PC-3 (cell line): Measurements from ENCODE around the gene ROMO1. TPM values are rescaled to one million over a fixed set of nuclear protein-coding genes. Genes with fewer than 3 reads are reported as not detected.

ENCODE experiments used
- total RNA-seq: library from RNA; depleted of rRNA; stranded (reverse); fragments of >200 nt; gene quantifications from 2 replicates; pipeline ENCODE4 v1.2.3, GENCODE V29; 2014; rRNA removed

The ROMO1 gene
- total RNA-seq, 1 experiment from 2014 or later: 530 TPM

Other genes starting within 250 kb of the ROMO1 start
- 52.5 and 75.0 TPM in 2 replicates for gene CEP250, start 243.8 kb upstream of the ROMO1 start, total RNA-seq
- gene C20orf173, start 169.8 kb upstream of the ROMO1 start, total RNA-seq: not detected in 2 replicates
- 284 and 376 TPM in 2 replicates for gene ERGIC3, start 157.3 kb upstream of the ROMO1 start, total RNA-seq
- 7.9 and 9.7 TPM in 2 replicates for gene SPAG4, start 83.6 kb upstream of the ROMO1 start, total RNA-seq
- 222 and 274 TPM in 2 replicates for gene CPNE1, start 34.5 kb upstream of the ROMO1 start, total RNA-seq
- gene RBM12, start 34.5 kb upstream of the ROMO1 start, total RNA-seq: 43.5 and 53.6 TPM in 2 replicates
- gene NFS1, start 53 bp upstream of the ROMO1 start, total RNA-seq: 71.8 and 75.8 TPM in 2 replicates
- gene RBM39, start 42.9 kb downstream of the ROMO1 start, total RNA-seq: 286 and 341 TPM in 2 replicates
- gene PHF20, start 72.6 kb downstream of the ROMO1 start, total RNA-seq: 37.2 and 56.3 TPM in 2 replicates